ENCODE measurements around the gene HDAC4. TPM values are rescaled to one million over a fixed set of nuclear protein-coding genes. Genes with fewer than 3 reads are reported as not detected.

HDAC4 gene
- polyA plus RNA-seq, 6 donors from 2014 or later: 1.5 to 6.8 (median 2.8) TPM; not detected in 1

DNA sequence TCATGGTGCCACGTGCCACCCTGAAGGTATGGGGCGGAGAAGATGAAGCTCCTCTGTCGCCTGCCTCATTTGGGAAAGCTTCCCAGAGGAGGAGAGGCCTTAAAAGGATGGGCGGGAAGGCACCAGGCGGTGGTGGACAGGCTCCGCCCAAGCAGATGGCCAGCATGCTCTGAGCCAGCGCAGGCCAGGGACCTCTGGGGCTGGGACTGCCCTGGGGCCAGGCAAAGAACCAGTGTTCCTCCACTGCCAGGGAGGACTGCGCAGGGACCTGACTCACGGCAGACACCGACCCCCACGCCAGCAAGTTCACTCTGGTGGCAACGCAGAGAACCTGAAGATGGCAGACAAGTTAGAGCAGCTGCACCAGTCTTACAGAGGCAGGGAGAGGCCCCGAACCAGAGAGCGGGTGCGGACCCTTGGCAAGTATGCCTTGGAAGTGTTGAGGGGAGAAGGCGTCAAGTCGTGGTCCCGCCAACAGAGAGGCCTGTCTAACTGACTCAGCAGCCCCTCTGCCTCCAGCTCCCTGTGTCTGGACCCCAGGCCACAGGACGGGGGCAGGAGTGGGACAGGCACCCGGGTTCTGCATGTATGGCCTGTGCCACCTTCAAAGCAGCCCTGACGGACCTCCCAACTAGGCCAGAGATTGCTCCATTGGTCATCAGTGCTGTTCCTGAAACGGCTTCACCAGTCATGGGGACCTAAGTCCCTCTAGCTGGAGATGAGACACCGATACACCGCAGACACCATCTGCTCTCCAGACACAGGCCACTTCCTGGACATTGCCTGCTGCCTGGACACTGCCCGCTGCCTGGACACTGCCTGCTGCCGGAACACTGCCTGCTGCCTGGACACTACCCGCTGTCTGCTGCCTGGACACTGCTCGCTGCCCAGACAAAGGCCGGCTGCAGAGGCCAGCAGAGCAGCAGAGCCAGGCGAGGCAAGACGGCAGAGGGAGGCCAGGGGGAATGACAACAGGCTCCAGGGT, 124.7 kb downstream of the HDAC4 start:
- peaks cover 0 to 4% (median 0%) of the 10 kb centered on the region in 7 donors for H3K9me3 Mint-ChIP-seq
- no peak for ATAC-seq (ENCODE audit: low read depth in 2 of 2)
- H3K36me3 Mint-ChIP-seq: peaks cover 0 to 3% of the 10 kb centered on the region in 2 donors
- peak overlapping the region in 1 of 8 donors; percentile 15 for H3K4me3 Mint-ChIP-seq
- H3K4me1 Mint-ChIP-seq: peaks cover 2 to 28% (median 25%) of the 10 kb centered on the region in 3 donors
- no peak overlapping the region for H3K27ac Mint-ChIP-seq
- no peak for DNase-seq
- H3K27me3 Mint-ChIP-seq: peaks cover 60 to 71% (median 71%) of the 10 kb centered on the region in 3 donors

DNA sequence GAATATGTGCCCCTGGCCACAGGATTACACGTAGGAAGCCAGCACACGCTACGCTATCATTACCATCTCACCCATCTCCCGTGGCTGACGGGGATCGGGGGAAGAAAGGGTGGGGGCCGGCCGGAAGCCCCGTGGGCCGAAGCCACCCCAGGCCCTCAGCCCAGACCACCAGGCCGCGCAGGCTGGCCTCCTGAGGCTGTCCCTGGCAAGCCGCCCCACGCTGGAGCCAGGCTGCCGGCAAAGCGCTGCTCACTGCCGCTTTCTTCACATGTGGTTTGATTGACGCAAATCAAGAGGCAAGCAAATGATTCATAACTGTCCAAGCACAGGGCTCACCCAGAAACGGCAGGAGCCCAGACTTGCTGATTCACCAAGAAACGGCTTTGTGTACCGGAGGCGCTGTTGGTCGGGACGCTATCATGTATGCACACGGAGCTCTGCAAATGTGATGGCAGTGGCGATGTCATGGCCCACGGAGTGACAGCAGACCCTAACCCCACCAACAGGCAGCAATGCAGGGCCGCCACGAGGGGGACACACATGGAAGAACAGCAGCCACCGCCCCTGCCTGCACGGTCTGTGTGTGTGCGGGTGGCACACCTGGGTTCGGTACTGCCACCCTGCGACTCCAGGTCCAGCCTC, 125.7 kb downstream of the HDAC4 start:
- no peak overlapping the region for H3K27ac Mint-ChIP-seq

DNA sequence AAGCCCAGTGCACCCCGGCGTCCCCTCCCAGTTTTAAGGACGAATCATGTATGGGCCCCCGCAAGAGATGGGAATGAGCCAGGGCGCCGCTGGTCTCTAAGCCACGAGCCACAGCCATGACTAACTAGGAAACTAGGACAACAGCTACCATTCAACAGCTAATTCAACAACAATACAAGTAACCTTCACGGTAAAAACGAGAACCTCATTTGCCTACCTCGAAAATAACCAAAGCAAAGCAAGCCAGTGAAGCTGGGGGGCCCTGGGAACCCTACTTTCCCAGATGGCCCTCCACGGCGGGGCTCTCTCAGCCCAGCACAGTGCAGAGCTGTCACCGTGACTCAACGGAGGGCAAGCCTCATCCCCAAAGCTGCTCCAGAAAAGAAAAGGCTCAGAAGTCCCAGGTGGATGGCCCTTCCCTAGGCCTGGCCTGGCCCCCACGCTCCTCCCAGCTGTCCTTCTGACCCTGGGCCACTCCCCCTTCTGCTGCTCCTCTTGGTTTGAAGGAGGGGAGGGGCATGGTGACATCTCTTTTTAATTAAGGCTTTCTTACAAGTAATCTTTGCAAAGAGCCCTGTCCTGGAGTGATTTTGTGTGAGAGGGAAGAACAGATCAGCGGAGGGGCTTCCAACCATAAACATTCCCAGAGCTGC, 126.3 kb downstream of the HDAC4 start:
- H3K9me3 Mint-ChIP-seq: peaks cover 0 to 2% (median 0%) of the 10 kb centered on the region in 7 donors
- DNase-seq: no peak
- peaks cover 0 to 3% of the 10 kb centered on the region in 2 donors for H3K36me3 Mint-ChIP-seq
- no peak for ATAC-seq (ENCODE audit: low read depth in 2 of 2)
- peaks cover 6 to 36% (median 27%) of the 10 kb centered on the region in 3 donors for H3K4me1 Mint-ChIP-seq
- H3K27ac Mint-ChIP-seq: no peak overlapping the region
- peaks cover 72 to 83% (median 83%) of the 10 kb centered on the region in 3 donors for H3K27me3 Mint-ChIP-seq
- no peak overlapping the region for H3K4me3 Mint-ChIP-seq

More for the DNA sequence above, 125.7 kb downstream of the HDAC4 start:
- H3K36me3 Mint-ChIP-seq: peaks cover 0 to 3% of the 10 kb centered on the region in 2 donors
- no peak overlapping the region for H3K4me3 Mint-ChIP-seq
- H3K9me3 Mint-ChIP-seq: peaks cover 0 to 4% (median 0%) of the 10 kb centered on the region in 7 donors
- H3K27me3 Mint-ChIP-seq: peaks cover 66 to 77% (median 76%) of the 10 kb centered on the region in 3 donors
- H3K4me1 Mint-ChIP-seq: peaks cover 2 to 30% (median 25%) of the 10 kb centered on the region in 3 donors
- DNase-seq (no peak), ATAC-seq (ENCODE audit: low read depth in 2 of 2) (peak; percentile 37 to 82)

- peaks cover 0 to 3% of the 10 kb centered on the region in 2 donors for H3K36me3 Mint-ChIP-seq
- H3K27ac Mint-ChIP-seq: no peak overlapping the region
- H3K4me3 Mint-ChIP-seq: no peak overlapping the region
- peaks cover 82 to 93% (median 92%) of the 10 kb centered on the region in 3 donors for H3K27me3 Mint-ChIP-seq
- DNase-seq (no peak), ATAC-seq (ENCODE audit: low read depth in 2 of 2) (no peak)
- H3K9me3 Mint-ChIP-seq: peaks cover 0 to 2% (median 0%) of the 10 kb centered on the region in 7 donors
- H3K4me1 Mint-ChIP-seq: peaks cover 16 to 46% (median 36%) of the 10 kb centered on the region in 3 donors
These were observed 127.3 kb downstream of the HDAC4 start for GRCh38 chr2:239273280-239274234.

- H3K27me3 Mint-ChIP-seq: peaks cover 88 to 96% (median 89%) of the 10 kb centered on the region in 3 donors
- H3K9me3 Mint-ChIP-seq: peaks cover 0 to 2% (median 0%) of the 10 kb centered on the region in 7 donors
- H3K4me1 Mint-ChIP-seq: peaks cover 25 to 55% (median 46%) of the 10 kb centered on the region in 3 donors
- H3K27ac Mint-ChIP-seq: no peak overlapping the region
- H3K36me3 Mint-ChIP-seq: no peaks in the 10 kb centered on the region
- ATAC-seq (ENCODE audit: low read depth in 2 of 2) (no peak), DNase-seq (no peak)
- H3K4me3 Mint-ChIP-seq: no peak overlapping the region
These were observed 128.2 kb downstream of the HDAC4 start for GRCh38 chr2:239272626-239273025.

GRCh38 chr2:239271882-239272281, 128.9 kb downstream of the HDAC4 start:
- ATAC-seq (ENCODE audit: low read depth in 2 of 2) (no peak), DNase-seq (no peak)
- peaks cover 0 to 2% (median 0%) of the 10 kb centered on the region in 7 donors for H3K9me3 Mint-ChIP-seq
- H3K27ac Mint-ChIP-seq: no peak overlapping the region
- H3K4me1 Mint-ChIP-seq: peaks cover 32 to 62% (median 50%) of the 10 kb centered on the region in 3 donors
- H3K36me3 Mint-ChIP-seq: no peaks in the 10 kb centered on the region
- H3K4me3 Mint-ChIP-seq: no peak overlapping the region
- peaks cover 85 to 96% (median 86%) of the 10 kb centered on the region in 3 donors for H3K27me3 Mint-ChIP-seq

DNA sequence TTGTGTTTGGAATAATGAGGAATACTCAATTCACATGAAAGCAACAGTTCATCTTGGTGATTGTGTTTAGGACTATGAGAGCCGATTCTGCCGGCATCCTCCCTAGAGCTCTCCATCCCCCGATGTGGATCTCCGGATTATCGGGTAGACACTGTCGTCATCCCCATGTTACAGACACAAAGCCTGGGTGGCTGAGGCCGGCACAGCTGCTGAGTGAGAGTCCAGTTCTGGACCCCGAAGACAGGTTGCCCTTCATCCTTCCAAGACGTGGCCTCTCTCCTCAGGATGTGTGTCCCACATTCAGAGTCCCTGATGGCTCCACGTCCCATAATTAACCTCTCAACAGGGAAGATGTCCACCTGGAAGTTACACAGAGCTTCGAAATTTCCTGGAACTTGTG, 129.3 kb downstream of the HDAC4 start:
- H3K27ac Mint-ChIP-seq: no peak overlapping the region

GRCh38 chr2:239269916-239270315, 130.9 kb downstream of the HDAC4 start:
- Mint-ChIP-seq H3K9me3 (peaks cover 0 to 2% (median 0%) of the 10 kb centered on the region in 7 donors), H3K27ac (no peak overlapping the region), H3K4me3 (peak overlapping the region in 1 of 8 donors; percentile 5), H3K4me1 (peaks cover 47 to 78% (median 57%) of the 10 kb centered on the region in 3 donors), H3K27me3 (peaks cover 78 to 94% (median 83%) of the 10 kb centered on the region in 3 donors), H3K36me3 (no peaks in the 10 kb centered on the region)
- DNase-seq (no peak), ATAC-seq (ENCODE audit: low read depth in 2 of 2) (no peak)

More for the DNA sequence above, 129.3 kb downstream of the HDAC4 start:
- H3K9me3 Mint-ChIP-seq: peaks cover 0 to 2% (median 0%) of the 10 kb centered on the region in 7 donors
- DNase-seq (no peak), ATAC-seq (ENCODE audit: low read depth in 2 of 2) (no peak)
- peaks cover 85 to 96% (median 85%) of the 10 kb centered on the region in 3 donors for H3K27me3 Mint-ChIP-seq
- no peak overlapping the region for H3K4me3 Mint-ChIP-seq
- H3K36me3 Mint-ChIP-seq: no peaks in the 10 kb centered on the region
- H3K4me1 Mint-ChIP-seq: peaks cover 37 to 66% (median 53%) of the 10 kb centered on the region in 3 donors

DNA sequence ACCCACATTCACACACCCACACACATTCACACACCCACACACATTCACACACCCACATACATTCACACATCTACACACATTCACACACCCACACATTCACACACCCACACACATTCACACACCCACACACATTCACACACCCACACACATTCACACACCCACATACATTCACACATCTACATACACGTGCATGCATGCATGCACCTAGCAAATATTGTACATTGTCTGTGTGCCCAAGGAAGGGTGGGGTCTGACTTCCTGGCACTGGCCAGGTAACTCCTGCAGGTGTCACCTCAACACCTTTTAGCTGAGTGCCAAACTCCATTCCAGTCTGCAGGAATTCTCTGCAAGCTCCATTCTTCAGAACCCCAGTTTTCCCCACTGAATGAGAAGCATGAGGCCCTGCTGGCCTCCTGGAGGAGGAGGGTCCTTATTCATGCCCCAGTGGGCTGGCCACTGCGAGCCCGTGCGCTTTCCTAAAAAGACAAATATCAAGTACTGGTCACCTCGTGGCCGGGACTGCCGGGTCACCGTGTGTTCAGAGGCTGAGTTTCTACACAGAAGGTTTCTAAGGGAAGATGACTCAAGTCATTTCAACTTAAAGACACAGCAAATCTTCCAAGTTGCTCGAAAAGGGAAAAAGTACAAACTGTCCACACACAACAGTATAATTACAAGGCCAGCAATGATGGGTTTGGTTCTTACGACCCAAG, 131.5 kb downstream of the HDAC4 start:
- ATAC-seq (ENCODE audit: low read depth in 2 of 2) (no peak), DNase-seq (no peak)
- peak overlapping the region in 5 of 8 donors; percentile 1 to 51 (median 37) for H3K4me3 Mint-ChIP-seq
- H3K4me1 Mint-ChIP-seq: peaks cover 53 to 78% (median 58%) of the 10 kb centered on the region in 3 donors
- H3K36me3 Mint-ChIP-seq: no peaks in the 10 kb centered on the region
- peaks cover 78 to 94% (median 80%) of the 10 kb centered on the region in 3 donors for H3K27me3 Mint-ChIP-seq
- H3K27ac Mint-ChIP-seq: peak overlapping the region in 1 of 6 donors; percentile 85
- H3K9me3 Mint-ChIP-seq: peaks cover 0 to 2% (median 0%) of the 10 kb centered on the region in 7 donors

DNA sequence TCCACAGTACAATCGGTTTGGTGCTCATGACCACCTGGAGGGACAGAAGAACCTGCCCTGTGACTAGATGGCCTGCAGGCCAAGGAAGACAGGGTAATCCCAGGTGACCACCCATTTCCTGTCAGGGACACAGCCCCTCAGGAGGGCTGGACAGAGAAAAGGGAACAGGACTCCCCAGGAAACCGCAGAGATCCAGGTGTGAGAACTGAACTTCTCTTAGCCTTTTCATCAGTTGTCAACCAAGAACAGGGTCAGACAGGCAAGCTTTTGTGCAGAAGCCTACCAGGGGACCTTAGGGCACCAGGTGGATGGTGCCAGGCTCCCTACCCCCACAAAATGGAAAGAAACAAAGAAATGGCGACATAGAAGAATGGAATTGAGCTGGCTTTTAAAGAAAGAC, 132.3 kb downstream of the HDAC4 start:
- Mint-ChIP-seq H3K27me3 (peaks cover 75 to 94% (median 76%) of the 10 kb centered on the region in 3 donors), H3K9me3 (peaks cover 0 to 2% (median 0%) of the 10 kb centered on the region in 7 donors), H3K27ac (peak overlapping the region in 1 of 6 donors; percentile 93), H3K36me3 (no peaks in the 10 kb centered on the region), H3K4me1 (peaks cover 56 to 76% (median 58%) of the 10 kb centered on the region in 3 donors), H3K4me3 (peak overlapping the region in 6 of 8 donors; percentile 22 to 59 (median 32))
- DNase-seq: peak; percentile 23
- ATAC-seq (ENCODE audit: low read depth in 2 of 2): no peak

GRCh38 chr2:239268082-239268481, 132.7 kb downstream of the HDAC4 start:
- Mint-ChIP-seq H3K36me3 (no peaks in the 10 kb centered on the region), H3K9me3 (peaks cover 0 to 2% (median 0%) of the 10 kb centered on the region in 7 donors), H3K4me3 (peak overlapping the region in 5 of 8 donors; percentile 25 to 78 (median 76)), H3K4me1 (peaks cover 53 to 76% (median 59%) of the 10 kb centered on the region in 3 donors), H3K27ac (peak overlapping the region in 2 of 6 donors; percentile 39 to 93), H3K27me3 (peaks cover 75 to 94% (median 76%) of the 10 kb centered on the region in 3 donors)
- no peak for DNase-seq
- no peak for ATAC-seq (ENCODE audit: low read depth in 2 of 2)
